CD4-positive, CD25-positive, alpha-beta regulatory T cell (primary cell): Measurements from ENCODE around the gene ZCCHC17. TPM values are rescaled to one million over a fixed set of nuclear protein-coding genes. Genes with fewer than 3 reads are reported as not detected.
A peak's percentile ranks its signal among the peaks of the same experiment; 100 is the strongest.

ENCODE experiments used
- ATAC-seq, 2 donors: fragments of 150-1000 bp; cut with Tn5 transposase; one replicate each; pipeline ENCODE4 v1.10.0; 2021; ENCODE audit warnings: low read depth in 2 of 2, moderate number of reproducible peaks in 2 of 2, moderate library complexity in 1 of 2
- DNase-seq, 3 donors: peaks; one replicate each; pipeline versions ENCODE4 v3.0.0 to v3.0.0-alpha.2; 2012 to 2022; ENCODE audit warnings: mixed read lengths in 1 of 3
- H3K27ac ChIP-seq: one replicate; pipeline ENCODE4 v1.7.0; 2013; ENCODE audit warnings: mild to moderate bottlenecking, low read length; ENCODE audit not compliant: insufficient read depth, poor library complexity, severe bottlenecking
- H3K27me3 ChIP-seq: one replicate; pipeline ENCODE4 v1.7.0; 2013; ENCODE audit warnings: low read length; ENCODE audit not compliant: control insufficient read depth, insufficient read depth
- H3K36me3 ChIP-seq: one replicate; pipeline ENCODE4 v1.7.0; 2013; ENCODE audit warnings: mild to moderate bottlenecking, low read length, moderate library complexity; ENCODE audit not compliant: control insufficient read depth, insufficient read depth
- H3K4me1 ChIP-seq: 2 replicates; pipeline ENCODE4 v1.7.0; 2013; ENCODE audit warnings: mild to moderate bottlenecking, low read length; ENCODE audit not compliant: insufficient read depth, control insufficient read depth, poor library complexity, severe bottlenecking
- H3K4me3 ChIP-seq: one replicate; pipeline ENCODE4 v1.7.0; 2013; ENCODE audit warnings: low read depth, mild to moderate bottlenecking, low read length, moderate library complexity
- H3K9me3 ChIP-seq, 2 experiments: 1 replicate in 1 of 2; 2 replicates in 1 of 2; pipeline ENCODE4 v1.7.0; 2013; ENCODE audit warnings: low read length in 2 of 2, mild to moderate bottlenecking in 1 of 2, moderate library complexity in 1 of 2; ENCODE audit not compliant: control insufficient read depth in 2 of 2
- H3K27ac Mint-ChIP-seq, 3 donors: one replicate each; pipeline ENCODE4 v1.8.0; 2020 to 2022; ENCODE audit warnings: mild to moderate bottlenecking in 3 of 3, mixed read lengths in 3 of 3, moderate library complexity in 2 of 3
- H3K27me3 Mint-ChIP-seq: one replicate; pipeline ENCODE4 v1.8.0; 2022; ENCODE audit warnings: mild to moderate bottlenecking, mixed read lengths
- H3K36me3 Mint-ChIP-seq: one replicate; pipeline ENCODE4 v1.8.0; 2020; ENCODE audit warnings: mixed read lengths
- H3K4me1 Mint-ChIP-seq, 4 donors: one replicate each; pipeline ENCODE4 v1.8.0; 2020 to 2022; ENCODE audit warnings: mixed read lengths in 4 of 4, mild to moderate bottlenecking in 1 of 4
- H3K4me3 Mint-ChIP-seq, 4 donors: one replicate each; pipeline ENCODE4 v1.8.0; 2020 to 2022; ENCODE audit warnings: mild to moderate bottlenecking in 4 of 4, mixed read lengths in 4 of 4, moderate library complexity in 3 of 4
- H3K9me3 Mint-ChIP-seq, 7 donors: one replicate each; pipeline ENCODE4 v1.8.0; 2020 to 2022; ENCODE audit warnings: mixed read lengths in 7 of 7, mild to moderate bottlenecking in 3 of 7, moderate library complexity in 2 of 7
- polyA plus RNA-seq, 4 donors: library from polyadenylated mRNA; unstranded; fragments of 300-500 nt; fragmentation: Illumina TruSeq; gene quantifications; one replicate each; pipeline ENCODE4 v1.2.3, GENCODE V29; 2021
- total RNA-seq: library from RNA; stranded (reverse); gene quantifications from one replicate; pipeline ENCODE4 v1.2.3, GENCODE V29; 2022

The ZCCHC17 gene
- total and polyA plus RNA-seq, 5 donors from 2014 or later = 14.3 to 58.6 (median 45.8) TPM

GRCh38 chr1:31408788-31409318 is 112.0 kb downstream of the ZCCHC17 start:
- ATAC-seq (no peak), DNase-seq (no peak)
- H3K9me3 Mint-ChIP-seq = peaks cover 0 to 1% (median 0%) of the 10 kb centered on the region in 7 donors
- no peaks in the 10 kb centered on the region for H3K36me3 Mint-ChIP-seq
- no peaks in the 10 kb centered on the region for H3K9me3 ChIP-seq
- H3K27ac Mint-ChIP-seq = no peak overlapping the region
- H3K27ac ChIP-seq = no peak overlapping the region
- H3K4me3 ChIP-seq = no peak overlapping the region
- no peak overlapping the region for H3K4me3 Mint-ChIP-seq
- H3K4me1 ChIP-seq = peaks cover 7% of the 10 kb centered on the region
- H3K27me3 ChIP-seq = peaks cover 18% of the 10 kb centered on the region
- peaks cover 0 to 10% (median 3%) of the 10 kb centered on the region in 4 donors for H3K4me1 Mint-ChIP-seq
- H3K27me3 Mint-ChIP-seq = peaks cover 40% of the 10 kb centered on the region
- H3K36me3 ChIP-seq = no peaks in the 10 kb centered on the region

GRCh38 chr1:31409946-31410858 is 113.4 kb downstream of the ZCCHC17 start:
- Histone ChIP-seq H3K27me3 (peaks cover 26% of the 10 kb centered on the region), H3K36me3 (no peaks in the 10 kb centered on the region), H3K4me1 (peaks cover 11% of the 10 kb centered on the region), H3K9me3 (no peaks in the 10 kb centered on the region), H3K4me3 (no peak overlapping the region), H3K27ac (no peak overlapping the region)
- no peak for DNase-seq
- Mint-ChIP-seq H3K27ac (no peak overlapping the region), H3K4me3 (no peak overlapping the region), H3K9me3 (peaks cover 0 to 1% (median 0%) of the 10 kb centered on the region in 7 donors), H3K4me1 (peaks cover 0 to 11% (median 4%) of the 10 kb centered on the region in 4 donors), H3K36me3 (no peaks in the 10 kb centered on the region), H3K27me3 (peaks cover 53% of the 10 kb centered on the region)
- ATAC-seq = no peak

DNA sequence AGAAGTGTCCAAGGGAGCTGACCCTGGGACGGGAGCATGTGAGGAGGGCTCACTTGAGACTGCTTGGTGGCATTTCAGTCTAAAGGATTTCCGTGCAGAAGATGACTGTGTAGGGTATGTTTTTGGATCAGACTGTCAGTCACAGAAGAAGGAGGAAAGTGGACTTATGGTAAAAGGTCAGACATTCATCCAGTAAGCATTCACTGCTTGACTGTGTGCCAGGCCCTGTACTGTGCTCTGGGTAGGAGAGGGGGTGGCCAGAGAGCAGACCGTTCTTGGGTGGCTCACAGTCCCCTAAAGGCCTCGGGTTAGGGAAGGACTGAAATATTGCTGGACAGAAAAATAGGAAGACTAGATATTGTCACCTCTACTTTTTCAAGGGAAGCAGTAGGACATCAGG is 114.0 kb downstream of the ZCCHC17 start:
- H3K27ac ChIP-seq = no peak overlapping the region
- Mint-ChIP-seq H3K27ac (no peak overlapping the region), H3K4me1 (peaks cover 0 to 11% (median 4%) of the 10 kb centered on the region in 4 donors), H3K36me3 (no peaks in the 10 kb centered on the region), H3K4me3 (no peak overlapping the region), H3K27me3 (peaks cover 60% of the 10 kb centered on the region), H3K9me3 (peaks cover 0 to 3% (median 0%) of the 10 kb centered on the region in 7 donors)
- no peaks in the 10 kb centered on the region for H3K36me3 ChIP-seq
- H3K4me1 ChIP-seq = peaks cover 11% of the 10 kb centered on the region
- ATAC-seq (no peak), DNase-seq (no peak)
- peaks cover 29% of the 10 kb centered on the region for H3K27me3 ChIP-seq
- no peak overlapping the region for H3K4me3 ChIP-seq
- H3K9me3 ChIP-seq = no peaks in the 10 kb centered on the region

GRCh38 chr1:31412205-31412604 is 115.4 kb downstream of the ZCCHC17 start:
- Mint-ChIP-seq H3K4me3 (peak overlapping the region; percentile 21 to 78 (median 68)), H3K9me3 (peaks cover 0 to 5% (median 0%) of the 10 kb centered on the region in 7 donors), H3K27me3 (peaks cover 73% of the 10 kb centered on the region), H3K4me1 (peaks cover 0 to 11% (median 4%) of the 10 kb centered on the region in 4 donors), H3K27ac (no peak overlapping the region), H3K36me3 (no peaks in the 10 kb centered on the region)
- Histone ChIP-seq H3K36me3 (no peaks in the 10 kb centered on the region), H3K9me3 (no peaks in the 10 kb centered on the region), H3K4me3 (no peak overlapping the region), H3K27ac (no peak overlapping the region), H3K27me3 (peaks cover 32% of the 10 kb centered on the region), H3K4me1 (peaks cover 11% of the 10 kb centered on the region)
- ATAC-seq = no peak
- no peak for DNase-seq

- ATAC-seq (peak; percentile 17 to 48), DNase-seq (peak in 1 of 3 donors; percentile 11)
- Mint-ChIP-seq H3K4me3 (peak within 1 kb of the TSS; percentile 86 to 92 (median 88)), H3K4me1 (peaks cover 0 to 11% (median 4%) of the 10 kb centered on the region in 4 donors), H3K27ac (peak within 1 kb of the TSS in 1 of 3 donors; percentile 70), H3K36me3 (no peaks in the 10 kb centered on the region), H3K9me3 (peaks cover 0 to 5% (median 0%) of the 10 kb centered on the region in 7 donors), H3K27me3 (peaks cover 76% of the 10 kb centered on the region)
- H3K36me3 ChIP-seq = no peaks in the 10 kb centered on the region
- H3K27me3 ChIP-seq = peaks cover 33% of the 10 kb centered on the region
- peaks cover 11% of the 10 kb centered on the region for H3K4me1 ChIP-seq
- H3K4me3 ChIP-seq = no peak within 1 kb of the TSS
- no peak within 1 kb of the TSS for H3K27ac ChIP-seq
- H3K9me3 ChIP-seq = no peaks in the 10 kb centered on the region
These were observed 116.0 kb downstream of the ZCCHC17 start, which contains the start of gene SERINC2 for GRCh38 chr1:31412732-31413404. Gene SERINC2, plus strand, starts transcription at chr1:31413213. Its CDS starts 53 bp downstream, at chr1:31413266.

DNA sequence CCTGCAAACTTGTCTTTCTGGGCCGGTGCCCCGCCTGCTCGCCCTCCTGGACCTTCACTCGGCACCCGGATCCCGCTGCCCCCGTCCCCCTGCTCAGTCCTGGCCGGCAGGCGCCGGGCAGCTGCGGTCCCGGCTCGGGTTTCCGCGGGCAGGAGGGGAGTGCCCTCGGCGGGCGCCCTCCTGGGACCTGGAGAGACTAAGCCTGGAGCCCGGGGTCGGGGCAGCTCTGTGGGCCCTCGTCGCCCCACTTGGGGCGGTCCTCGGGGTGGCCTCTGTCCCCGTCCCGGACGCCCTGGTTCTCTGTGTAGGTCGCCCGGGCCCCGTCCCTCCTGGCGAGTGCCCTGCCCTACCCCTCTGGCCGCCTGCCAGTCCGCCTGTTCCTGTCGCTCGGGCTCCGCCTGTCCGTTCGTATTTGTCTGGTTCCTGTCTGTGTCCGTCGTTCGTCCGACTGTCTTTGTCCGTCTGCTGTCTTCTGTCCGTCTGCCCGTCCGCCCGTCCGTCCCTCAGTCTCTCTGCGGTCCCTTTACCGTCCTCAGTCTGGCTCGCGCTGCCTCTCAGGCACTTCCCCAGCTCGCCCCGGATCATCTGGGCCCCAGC is 116.7 kb downstream of the ZCCHC17 start:
- peak overlapping the region in 1 of 3 donors; percentile 70 for H3K27ac Mint-ChIP-seq
- peaks cover 11% of the 10 kb centered on the region for H3K4me1 ChIP-seq
- DNase-seq = no peak
- H3K36me3 Mint-ChIP-seq = no peaks in the 10 kb centered on the region
- H3K27me3 Mint-ChIP-seq = peaks cover 79% of the 10 kb centered on the region
- no peak overlapping the region for H3K4me3 ChIP-seq
- H3K36me3 ChIP-seq = no peaks in the 10 kb centered on the region
- H3K27ac ChIP-seq = no peak overlapping the region
- peaks cover 0 to 11% (median 4%) of the 10 kb centered on the region in 4 donors for H3K4me1 Mint-ChIP-seq
- peak overlapping the region; percentile 86 to 92 (median 88) for H3K4me3 Mint-ChIP-seq
- peaks cover 33% of the 10 kb centered on the region for H3K27me3 ChIP-seq
- peaks cover 0 to 5% (median 0%) of the 10 kb centered on the region in 7 donors for H3K9me3 Mint-ChIP-seq
- ATAC-seq = peak; percentile 22 to 41
- H3K9me3 ChIP-seq = no peaks in the 10 kb centered on the region
